HL-60 (cell line): ENCODE measurements around the gene PPP1R3D.

ENCODE experiments used
- CTCF ChIP-seq: IDR thresholded peaks from one replicate; pipeline ENCODE4 v1.5.1; 2011; ENCODE audit warnings: low read length, control low read depth, inconsistent platforms; ENCODE audit not compliant: insufficient read depth
- GABPA ChIP-seq: IDR thresholded peaks from 2 replicates; pipeline ENCODE4 v1.6.1; 2012; ENCODE audit warnings: low read depth
- POLR2AphosphoS5 ChIP-seq: IDR thresholded peaks from 2 replicates; pipeline ENCODE4 v1.6.1; 2012; ENCODE audit warnings: low read depth
- REST ChIP-seq: IDR thresholded peaks from 2 replicates; pipeline ENCODE4 v1.6.1; 2012; ENCODE audit warnings: low read depth; ENCODE audit not compliant: insufficient replicate concordance
- SPI1 ChIP-seq: IDR thresholded peaks from 2 replicates; pipeline ENCODE4 v1.6.1; 2012; ENCODE audit warnings: low read depth, mild to moderate bottlenecking, borderline replicate concordance

- TF ChIP-seq REST, result no peak
- TF ChIP-seq CTCF, result no peak
- no peak for TF ChIP-seq POLR2AphosphoS5
- TF ChIP-seq GABPA, result no peak
- no peak for TF ChIP-seq SPI1
Measured at GRCh38 chr20:59944726-59945125, 4.6 kb upstream of the PPP1R3D start.
